Measurements from ENCODE around the gene MARK4.

Gene MARK4

DNA sequence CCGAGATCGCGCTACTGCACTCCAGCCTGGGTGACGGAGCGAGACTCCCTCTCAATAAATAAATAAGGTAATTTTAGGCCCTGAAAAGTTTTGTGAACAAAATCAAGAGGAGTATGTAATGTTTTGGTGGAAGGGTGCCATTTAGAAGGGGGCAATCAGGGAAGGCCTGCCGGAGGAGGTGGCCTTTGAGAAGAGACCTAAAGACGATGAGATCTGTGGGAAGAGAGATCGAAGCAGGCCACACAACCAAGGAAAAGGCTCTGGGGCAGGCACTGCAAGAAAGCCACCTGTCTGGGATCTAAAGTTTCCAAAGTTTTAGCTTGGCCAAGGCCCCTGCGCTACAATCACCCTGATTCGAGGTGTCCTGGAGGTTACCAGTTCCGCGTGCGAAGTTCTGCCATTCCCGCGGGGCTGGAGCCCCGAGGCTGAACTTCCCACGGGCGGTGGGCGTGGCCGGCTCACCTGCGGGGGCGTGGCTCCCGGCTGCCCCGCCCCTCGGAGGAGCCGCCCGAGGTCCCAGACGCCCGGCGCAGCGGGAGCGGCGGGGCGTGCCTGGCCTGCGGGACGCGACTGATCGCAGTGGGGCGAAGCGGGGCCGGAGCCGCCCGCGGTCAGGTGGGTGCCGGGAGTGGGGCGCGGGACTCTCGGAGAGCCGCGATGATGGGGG lies 89.3 kb downstream of the MARK4 start, which contains the start of gene KLC3:
TSS of gene KLC3 (plus strand) at position 519 of the 667 bp plus-strand sequence. CDS start 4,792 bp downstream, outside the sequence.
- DNase-seq (ENCODE audit: low spot score), result no peak

DNA sequence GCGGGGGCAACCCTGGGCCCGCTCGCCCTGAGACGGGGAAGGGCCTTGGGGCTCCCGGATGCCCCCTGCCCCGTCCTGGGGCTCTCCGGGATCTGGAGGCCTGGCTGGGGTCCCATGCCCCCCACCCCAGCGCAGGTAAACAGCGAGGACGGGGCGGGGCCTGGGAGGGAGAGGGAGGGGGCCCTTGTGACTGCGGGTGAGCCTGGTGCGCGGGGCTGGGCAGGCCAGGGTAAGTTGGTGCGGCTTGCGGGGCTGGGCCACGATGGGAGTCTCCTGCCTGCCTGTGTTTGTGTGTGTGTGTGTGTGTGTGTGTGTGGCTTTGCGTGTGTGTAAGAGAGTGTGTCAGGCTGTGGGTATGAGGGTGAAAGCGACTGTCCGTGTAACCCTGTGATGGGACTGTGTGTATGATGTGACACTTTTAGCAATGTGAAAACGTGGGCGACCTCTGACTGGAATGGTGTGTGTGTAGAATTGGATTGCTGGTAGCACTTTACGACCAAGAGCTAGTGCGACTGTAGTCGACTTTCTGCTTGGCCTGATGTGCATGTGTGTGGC lies 89.9 kb downstream of the MARK4 start:
- no peak for DNase-seq (ENCODE audit: low spot score)

DNA sequence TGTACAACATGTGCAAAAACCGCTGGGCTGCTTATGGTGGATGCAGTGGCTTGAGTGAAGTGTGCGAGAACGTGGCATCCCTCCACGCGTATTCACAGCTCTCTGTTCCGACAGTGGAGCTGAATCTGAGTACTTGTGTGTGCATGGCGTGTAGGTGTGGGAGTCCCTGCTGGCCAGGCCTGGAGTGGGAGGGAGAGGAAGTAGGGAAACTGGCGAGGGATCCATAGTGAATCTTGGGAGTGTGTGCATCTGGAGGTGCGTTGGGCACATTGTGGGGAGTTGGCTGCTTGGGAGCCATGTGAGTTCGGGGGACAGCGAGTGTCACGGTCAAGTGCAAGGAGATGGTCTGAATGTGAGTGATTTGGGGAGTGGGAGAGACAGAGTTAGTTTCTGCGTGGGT lies 91.8 kb downstream of the MARK4 start:
- no peak for DNase-seq (ENCODE audit: low spot score)

DNA sequence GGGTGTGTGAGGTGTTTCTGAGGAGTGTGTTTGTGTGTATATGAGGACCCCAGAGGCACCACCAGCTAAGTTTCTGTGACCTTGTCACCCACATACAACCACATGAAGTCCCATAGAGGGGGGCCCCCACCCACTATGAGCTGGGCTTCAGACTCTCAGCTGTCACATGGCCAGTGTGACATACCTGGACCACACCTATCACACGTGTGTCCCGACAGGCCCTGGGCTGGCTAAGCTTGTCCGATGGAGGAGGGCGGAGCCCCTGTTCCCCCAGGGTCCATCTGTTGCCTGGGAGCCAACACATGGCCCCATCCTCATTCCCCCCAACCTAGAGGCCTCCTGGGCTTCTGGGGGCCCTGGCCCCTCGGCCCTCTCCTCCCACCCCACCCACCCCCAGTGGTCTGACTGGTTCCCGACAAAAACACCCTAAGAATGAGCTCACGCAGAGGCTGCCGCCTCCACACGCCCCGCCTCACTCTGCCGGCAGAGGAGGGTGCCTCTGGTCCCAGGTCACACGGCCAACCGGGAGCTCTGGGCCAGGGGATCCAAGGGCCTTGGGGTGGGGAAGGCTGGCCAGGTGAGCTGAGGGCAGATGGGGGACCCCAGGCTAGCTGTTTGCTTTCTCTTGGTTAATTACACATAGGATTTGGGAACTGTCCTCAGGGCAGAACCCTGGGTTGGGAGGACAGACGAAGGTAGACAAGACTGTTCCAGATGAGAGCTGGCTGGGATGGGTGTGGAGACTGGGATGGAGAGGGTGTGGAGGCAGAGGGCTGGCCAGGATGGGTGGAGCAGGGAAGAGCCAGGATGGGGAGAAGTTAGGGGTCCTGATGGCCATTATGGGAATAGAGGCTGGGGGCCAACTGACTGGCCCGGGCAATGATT lies 93.8 kb downstream of the MARK4 start:
- no peak for DNase-seq (ENCODE audit: low spot score)

DNA sequence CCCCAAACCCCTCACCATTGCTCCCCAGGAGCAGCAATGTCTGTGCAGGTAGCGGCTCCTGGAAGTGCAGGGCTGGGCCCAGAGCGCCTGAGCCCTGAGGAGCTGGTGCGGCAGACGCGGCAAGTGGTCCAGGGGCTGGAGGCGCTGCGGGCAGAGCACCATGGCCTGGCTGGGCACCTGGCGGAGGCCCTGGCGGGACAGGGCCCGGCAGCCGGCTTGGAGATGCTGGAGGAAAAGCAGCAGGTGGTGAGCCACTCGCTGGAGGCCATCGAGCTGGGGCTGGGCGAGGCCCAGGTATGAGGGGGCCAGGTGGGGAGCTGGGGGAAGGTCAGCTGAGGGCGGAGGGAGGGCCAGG lies 94.4 kb downstream of the MARK4 start:
- no peak for DNase-seq (ENCODE audit: low spot score)

DNA sequence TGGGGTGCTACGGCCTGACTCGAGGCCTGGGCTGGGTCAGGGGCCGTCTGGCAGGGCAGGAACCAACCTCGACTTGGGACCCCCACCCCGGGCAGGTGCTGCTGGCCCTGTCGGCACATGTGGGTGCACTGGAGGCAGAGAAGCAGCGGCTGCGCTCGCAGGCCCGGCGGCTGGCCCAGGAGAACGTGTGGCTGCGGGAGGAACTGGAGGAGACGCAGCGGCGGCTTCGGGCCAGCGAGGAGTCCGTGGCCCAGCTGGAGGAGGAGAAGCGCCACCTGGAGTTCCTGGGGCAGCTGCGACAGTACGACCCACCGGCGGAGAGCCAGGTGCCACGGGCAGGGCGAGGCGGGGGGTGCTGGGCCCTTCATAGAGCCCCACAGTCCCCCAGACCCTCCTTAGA lies 95.4 kb downstream of the MARK4 start:
- DNase-seq (ENCODE audit: low spot score), result no peak

DNA sequence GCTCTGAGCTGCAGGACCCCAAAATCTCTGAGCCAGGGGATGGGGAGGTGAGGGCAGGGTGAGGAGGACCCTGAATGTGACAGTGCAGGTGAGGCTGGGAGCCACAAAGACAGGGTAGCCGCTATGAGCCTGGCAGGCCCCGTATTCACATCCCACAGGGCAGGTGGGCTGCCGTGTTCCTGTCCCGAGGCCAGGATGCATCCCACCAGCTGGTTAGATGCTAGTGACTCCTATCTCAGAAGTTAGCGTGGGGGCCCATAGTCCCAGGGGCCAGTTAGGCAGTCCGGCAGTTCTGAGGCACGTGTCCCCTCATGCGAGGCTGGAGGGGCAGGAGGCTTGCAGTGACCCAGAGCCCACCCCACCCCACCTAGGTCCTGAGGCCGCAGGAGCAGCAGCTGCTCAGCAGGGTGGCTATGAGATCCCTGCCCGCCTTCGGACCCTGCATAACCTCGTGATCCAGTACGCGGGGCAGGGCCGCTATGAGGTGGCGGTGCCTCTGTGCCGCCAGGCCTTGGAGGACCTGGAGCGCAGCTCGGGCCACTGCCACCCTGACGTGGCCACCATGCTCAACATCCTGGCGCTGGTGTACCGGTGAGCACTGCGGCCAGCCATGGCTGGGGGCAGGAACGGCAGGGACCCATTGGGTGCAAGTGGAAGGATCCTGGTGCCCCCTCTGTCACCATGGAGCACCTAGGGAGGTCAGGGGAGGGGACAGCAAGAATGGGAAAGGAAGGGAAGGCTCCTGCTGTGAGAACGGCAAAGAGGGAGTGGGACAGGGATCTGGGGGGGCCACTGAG lies 96.7 kb downstream of the MARK4 start:
- DNase-seq (ENCODE audit: low spot score), result no peak

DNA sequence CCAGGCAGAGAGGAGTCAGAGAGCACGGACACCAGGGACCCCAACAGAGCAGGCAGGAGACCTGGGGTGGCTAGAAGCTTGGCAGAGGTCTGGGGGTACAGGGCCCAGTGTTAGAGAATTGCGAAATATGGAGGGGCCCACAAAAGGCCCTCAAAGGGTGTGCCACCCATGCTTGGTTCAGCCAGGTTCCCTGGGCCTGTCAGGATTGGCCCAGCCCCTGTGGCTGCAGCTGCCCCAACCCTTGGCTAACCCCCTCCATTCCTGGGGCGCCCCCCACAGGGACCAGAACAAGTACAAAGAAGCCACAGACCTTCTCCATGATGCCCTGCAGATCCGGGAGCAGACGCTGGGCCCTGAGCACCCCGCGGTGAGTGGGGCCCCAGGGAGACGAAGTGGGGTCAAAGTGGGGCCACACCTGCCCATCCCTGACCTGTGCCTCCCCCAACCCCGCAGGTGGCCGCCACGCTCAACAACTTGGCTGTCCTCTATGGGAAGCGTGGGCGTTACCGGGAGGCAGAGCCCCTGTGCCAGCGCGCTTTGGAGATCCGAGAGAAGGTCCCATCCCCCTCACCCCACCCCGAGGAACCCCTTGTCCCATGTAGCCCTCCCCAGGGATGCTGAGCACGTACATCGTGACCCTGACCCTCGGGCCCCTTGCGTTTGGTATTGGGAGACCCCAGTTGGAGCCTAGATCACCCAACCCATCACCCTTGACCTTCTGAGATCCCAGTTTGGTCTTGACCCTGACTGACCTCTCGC lies 97.5 kb downstream of the MARK4 start:
- DNase-seq (ENCODE audit: low spot score), result no peak

DNA sequence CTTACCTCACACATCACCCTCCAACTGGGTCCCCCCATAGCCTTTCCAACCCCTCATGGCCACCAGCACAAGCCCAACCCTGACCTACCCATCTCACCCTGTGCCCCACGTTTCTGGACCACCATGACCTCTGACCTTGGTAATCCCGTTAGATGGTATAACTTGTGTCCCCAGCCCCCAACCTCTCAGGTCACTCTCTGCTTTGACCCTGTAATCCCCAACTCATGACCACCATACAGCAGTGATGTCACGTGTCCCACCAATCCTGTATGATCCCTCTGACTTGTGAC lies 98.0 kb downstream of the MARK4 start:
- DNase-seq (ENCODE audit: low spot score), result no peak

DNA sequence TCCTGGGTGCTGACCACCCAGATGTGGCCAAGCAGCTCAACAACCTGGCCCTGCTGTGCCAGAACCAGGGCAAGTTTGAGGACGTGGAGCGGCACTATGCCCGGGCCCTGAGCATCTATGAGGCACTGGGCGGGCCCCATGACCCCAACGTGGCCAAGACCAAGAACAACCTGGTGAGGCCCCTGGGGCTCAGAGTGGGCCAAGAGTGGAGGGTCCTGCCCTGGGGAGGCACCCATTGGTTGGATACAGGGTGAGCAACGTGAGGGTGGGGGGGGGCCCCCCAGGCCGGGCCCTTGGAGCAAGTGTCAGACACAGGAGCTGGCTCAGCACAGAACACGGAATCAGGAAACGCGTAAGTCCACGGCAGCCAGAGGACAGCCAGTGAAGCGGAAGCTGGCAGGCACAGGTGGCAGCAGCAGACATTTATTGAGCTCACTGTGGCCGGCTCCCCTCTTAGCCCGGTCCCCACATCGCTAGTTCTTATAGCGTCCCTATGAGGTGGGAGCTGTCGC lies 98.4 kb downstream of the MARK4 start:
- no peak for DNase-seq (ENCODE audit: low spot score)

DNA sequence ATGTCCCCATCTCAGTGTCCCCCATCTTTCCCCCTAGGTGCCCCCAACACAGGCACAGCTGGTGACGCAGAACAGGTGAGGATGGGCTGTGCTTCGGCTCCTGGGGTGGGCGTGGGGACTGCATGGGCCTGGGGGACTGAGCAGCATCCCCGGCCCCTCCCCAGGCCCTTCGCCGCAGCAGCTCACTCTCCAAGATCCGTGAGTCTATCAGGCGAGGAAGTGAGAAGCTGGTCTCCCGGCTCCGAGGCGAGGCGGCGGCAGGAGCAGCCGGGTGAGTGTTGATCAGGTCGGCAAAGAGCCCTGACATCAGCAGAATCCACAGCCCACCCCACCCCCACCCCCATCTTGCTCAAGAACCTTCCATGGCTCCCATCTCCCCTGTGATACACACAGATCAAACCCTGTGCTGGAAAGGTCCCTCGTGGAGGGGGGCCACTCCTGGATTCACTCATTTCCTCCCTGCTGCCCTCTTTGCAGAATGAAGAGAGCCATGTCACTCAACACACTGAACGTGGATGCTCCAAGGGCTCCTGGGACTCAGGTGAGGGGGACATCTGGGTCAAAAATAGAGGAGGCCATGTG lies 99.5 kb downstream of the MARK4 start:
- DNase-seq (ENCODE audit: low spot score), result no peak

DNA sequence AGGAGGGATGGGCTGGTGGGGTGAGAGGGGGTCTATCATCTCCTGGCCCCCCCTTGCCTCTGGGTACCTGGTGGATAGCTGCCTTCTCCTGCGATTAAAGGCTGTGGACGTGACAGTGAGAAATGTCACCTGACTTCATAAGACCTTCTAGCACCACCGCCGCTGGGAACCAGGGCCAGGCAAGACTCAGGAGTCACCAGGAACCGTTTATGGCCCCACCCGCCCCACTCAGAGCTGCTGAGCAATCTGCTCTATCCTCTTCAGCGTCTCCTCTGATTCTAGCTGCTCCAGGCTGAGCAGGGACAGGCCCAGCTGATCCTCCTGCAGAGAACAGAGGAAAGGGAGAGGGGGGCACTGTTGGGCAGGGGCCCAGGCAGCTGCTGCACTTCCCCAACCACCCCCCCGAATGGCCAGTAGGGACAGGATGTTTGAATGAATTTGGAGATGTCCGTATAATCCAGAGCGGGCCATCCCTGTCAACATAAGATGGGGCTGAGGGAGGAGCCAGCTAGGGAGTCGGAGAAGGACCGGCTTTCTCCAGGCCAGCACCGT lies 100.4 kb downstream of the MARK4 start:
- DNase-seq (ENCODE audit: low spot score), result no peak

DNA sequence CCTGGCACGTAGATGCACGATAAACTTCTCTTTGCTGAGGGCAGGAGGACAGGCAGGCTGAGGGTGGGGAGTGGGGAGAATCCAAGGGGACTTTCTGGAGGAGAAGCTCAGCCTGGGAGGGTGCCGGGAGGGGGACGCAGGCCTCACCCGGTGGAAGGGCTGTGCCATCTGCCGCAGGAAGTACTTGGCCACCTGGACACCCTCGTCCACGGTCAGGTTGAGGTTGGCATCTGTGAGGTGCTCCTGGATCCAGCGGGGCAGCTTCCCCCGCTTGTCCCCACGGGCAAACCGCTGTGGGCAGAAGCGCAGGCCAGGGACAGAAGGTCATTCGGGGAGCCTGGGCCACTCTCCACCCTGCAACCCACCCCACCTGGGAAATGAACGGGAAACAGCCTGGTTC lies 101.0 kb downstream of the MARK4 start:
- no peak for DNase-seq (ENCODE audit: low spot score)

DNA sequence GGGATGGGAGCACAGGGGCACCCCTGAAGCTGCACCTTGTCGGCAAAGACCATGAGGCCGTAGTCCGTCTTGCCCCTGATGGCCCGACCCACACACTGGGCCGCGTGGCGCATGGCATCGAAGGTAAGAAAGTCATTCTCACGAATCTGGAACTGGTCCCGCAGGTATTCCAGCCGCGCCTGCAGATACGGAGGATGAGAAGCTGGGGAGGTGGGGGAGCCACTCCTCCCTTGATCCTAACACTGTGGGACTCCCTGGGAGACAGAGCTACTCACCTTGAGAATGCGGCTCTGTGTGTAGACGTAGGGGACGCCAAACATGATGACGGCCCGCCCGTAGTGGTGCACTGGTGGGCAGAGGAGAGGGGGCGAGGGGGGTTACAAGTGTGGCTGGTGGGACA lies 101.4 kb downstream of the MARK4 start:
- no peak for DNase-seq (ENCODE audit: low spot score)

DNA sequence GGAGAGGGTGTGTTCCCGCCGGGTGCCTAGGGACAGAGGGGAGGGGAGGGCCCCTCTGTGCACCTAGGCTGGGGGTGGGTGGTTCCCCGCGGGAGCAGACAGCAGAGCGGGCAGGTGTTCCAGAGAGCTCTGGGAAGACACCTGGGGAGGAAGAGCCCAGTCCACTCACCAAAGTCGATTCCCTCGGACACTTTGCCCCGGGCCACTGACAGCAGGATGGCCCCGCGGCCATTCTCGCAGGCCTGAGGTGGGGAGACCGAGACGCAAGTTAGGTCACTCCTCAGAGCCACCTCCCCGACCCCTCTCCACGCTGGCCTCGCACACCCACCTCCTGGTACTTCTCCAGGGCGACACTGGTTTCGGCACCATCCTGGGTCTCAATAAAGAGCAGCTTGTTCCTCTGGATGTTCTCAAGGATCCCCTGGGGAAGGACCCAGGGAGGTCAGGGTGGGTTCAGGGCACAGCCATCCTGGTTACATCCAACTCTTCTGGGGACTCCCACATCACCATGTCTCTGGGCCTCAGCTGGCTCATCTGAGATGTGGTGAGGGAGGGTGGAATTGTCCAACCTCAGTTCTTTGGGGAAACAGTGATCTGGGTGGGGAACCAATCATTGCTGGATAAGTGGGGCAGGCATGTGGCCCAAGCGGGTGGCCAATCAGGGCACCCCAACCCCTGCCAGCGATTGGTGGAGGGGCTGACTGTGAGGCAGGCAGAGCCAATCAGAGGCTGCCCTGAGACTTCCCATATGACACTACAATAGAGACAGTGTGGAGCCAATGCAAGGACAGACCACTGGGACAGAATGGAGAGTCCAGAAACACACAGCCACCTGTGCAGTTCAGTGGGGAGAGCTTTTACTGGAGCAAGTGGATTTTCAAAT lies 102.1 kb downstream of the MARK4 start:
- no peak for DNase-seq (ENCODE audit: low spot score)

DNA sequence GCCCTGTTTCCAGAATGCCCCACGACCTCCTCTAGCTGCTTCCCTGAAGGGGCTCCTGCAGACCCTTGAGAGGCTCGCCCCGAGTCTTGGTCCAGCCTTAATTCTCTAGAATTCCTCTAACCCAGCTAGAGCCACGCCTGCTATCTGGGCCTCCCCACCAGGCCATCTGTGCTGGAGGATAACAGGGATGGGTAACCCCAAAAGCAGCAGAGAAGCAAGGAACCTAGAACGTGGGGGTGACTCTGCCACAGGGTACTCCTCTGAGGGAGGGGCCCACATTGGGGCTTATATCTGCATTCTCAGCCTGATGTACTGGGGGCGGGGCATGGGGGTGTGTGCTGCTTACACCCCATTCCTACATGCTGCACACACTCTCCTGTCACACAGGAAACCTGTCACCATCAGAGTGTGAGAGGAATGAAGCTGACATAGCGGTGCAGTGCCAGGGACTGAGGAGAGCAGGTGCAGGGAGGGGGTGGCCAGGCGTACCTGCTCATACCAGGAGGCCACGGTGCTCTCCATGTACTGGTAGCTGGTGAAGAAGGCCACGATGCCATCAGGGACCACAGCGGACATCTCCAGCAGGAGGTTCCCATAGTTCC lies 103.3 kb downstream of the MARK4 start:
- no peak for DNase-seq (ENCODE audit: low spot score)
